Midbrain (tissue), 1 donor: ENCODE measurements around the gene EVI5L.
A peak's percentile ranks its signal among the peaks of the same experiment; 100 is the strongest.

ENCODE experiments used
- DNase-seq: peaks from one replicate; lab custom pipeline; 2025; lab: John Stamatoyannopoulos, UW

EVI5L gene

DNA sequence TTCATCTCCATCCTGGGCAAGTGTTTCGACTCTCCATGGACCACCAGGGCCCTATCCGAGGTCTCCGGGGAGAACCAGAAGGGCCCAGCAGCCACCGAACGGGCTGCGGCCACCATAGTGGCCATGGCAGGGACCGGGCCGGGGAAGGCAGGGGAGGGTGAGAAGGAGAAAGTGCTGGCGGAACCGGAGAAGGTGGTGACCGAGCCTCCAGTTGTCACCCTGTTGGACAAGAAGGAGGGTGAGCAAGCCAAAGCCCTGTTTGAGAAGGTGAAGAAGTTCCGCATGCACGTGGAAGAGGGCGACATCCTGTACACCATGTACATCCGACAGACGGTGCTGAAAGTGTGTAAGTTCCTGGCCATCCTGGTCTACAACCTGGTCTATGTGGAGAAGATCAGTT, 68.9 kb downstream of the EVI5L start:
- DNase-seq = no peak

DNA sequence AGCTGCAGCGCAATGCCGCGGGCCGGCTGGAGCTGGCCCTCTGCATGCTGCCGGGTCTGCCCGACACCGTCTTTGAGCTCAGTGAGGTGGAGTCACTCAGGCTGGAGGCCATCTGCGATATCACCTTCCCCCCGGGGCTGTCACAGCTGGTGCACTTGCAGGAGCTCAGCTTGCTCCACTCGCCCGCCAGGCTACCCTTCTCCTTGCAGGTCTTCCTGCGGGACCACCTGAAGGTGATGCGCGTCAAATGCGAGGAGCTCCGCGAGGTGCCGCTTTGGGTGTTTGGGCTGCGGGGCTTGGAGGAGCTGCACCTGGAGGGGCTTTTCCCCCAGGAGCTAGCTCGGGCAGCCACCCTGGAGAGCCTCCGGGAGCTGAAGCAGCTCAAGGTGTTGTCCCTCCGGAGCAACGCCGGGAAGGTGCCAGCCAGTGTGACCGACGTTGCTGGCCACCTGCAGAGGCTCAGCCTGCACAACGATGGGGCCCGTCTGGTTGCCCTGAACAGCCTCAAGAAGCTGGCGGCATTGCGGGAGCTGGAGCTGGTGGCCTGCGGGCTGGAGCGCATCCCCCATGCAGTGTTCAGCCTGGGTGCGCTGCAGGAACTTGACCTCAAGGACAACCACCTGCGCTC, 69.8 kb downstream of the EVI5L start:
- no peak for DNase-seq

DNA sequence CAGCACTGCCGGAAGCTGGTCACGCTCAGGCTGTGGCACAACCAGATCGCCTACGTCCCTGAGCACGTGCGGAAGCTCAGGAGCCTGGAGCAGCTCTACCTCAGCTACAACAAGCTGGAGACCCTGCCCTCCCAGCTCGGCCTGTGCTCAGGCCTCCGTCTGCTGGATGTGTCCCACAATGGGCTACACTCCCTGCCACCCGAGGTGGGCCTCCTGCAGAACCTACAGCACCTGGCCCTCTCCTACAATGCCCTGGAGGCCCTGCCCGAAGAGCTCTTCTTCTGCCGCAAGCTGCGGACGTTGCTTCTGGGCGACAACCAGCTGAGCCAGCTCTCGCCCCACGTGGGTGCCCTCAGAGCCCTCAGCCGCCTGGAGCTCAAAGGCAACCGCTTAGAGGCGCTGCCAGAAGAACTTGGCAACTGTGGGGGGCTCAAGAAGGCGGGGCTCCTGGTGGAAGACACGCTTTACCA, 70.4 kb downstream of the EVI5L start:
- no peak for DNase-seq

DNA sequence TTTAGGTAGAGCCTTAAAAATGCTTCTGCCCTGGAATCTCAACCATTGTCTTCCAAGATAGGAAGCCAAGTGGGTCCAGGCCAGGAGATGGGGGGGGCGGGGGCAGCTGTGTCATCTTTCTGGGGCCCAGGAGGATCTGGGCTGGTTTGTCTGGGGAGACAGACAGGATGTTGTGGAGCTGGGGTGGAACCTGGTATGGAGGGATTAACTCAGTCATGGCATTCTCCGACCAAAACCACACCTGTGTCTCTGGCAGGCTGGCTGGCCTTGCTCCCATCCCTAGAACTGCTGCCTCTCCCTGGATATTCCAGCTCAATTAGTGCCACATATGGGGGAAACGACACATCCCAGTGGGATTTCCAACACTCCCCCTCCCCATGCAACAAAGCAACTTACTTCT, 70.9 kb downstream of the EVI5L start:
- DNase-seq = no peak

DNA sequence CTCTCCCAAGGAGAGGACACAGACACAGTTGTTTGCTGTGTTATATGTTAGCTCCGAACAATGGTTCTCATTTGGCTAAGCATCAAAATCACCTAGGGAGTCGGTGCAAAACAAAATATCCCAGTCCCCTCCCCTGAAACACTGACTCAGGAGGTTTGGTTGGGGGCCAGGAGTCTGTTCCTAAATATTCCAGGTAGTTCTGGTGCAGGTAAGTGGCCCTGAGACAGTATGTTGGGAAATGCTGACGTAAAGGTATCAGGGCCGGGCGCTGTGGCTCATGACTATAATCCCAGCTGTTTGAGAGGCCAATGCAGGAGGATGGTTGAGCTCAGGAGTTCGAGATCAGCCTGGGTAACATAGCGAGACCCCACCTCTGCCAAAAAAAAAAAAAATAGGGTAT, 71.3 kb downstream of the EVI5L start:
- no peak for DNase-seq

DNA sequence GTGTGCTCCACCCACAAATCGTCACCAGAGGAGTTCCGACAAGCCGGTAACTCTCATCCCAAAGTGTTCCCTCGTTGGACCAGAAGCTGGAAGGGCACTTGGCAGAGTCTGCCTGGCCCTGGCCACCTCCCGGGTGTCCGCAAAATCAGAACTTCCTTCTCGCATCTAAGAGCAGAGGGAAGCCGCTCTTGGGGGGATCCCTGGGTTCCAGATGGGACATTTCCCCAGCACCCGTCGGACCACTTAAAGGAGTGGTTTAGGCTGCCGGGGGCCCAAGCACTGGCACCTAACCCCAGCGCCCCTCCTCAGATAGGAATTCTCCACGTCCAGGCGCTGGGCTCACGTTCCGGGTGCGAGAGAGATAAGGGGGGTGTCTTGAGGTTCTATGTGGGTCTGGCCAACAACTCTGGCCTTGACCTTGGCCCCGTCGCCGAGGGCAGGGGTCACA, 72.8 kb downstream of the EVI5L start:
- no peak for DNase-seq

DNA sequence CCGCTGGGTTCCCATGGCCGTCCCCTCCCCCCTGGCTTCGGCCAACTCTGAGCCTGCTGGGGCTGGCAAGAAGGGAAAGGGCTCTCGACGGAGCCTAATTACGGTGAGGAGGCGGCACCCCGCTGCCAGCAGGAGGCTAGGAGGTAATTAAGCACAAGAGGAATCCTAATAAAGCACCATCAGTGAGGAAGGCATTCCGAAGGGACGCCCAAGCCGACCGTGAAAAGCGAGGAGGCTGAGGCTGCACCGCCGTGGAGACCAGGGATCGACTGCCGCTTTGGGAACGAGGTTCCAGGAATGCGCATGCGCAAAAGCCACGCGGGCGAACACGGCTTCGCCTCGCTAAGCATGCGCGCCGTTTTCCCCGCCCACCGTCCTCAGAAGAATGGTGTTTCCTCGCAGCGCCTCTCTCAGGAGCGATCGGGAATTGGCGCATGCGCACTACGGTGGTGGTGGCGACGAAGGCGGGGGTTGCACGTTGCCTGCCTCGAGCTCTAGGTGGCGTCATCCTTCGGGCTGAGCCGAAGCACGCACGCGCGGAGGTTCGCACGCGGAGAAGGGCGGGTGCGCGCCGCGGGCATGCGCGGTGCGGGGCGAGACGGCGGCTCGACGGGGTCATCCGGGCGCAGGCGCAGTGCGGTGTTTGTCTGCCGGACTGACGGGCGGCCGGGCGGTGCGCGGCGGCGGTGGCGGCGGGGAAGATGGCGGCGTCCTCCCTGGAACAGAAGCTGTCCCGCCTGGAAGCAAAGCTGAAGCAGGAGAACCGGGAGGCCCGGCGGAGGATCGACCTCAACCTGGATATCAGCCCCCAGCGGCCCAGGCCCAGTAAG, 73.4 kb downstream of the EVI5L start, which contains the start of gene MAP2K7:
Gene MAP2K7 (plus strand): TSS at position 634 of the 830 bp plus-strand sequence. CDS start 68 bp downstream, at position 702.
- peak; percentile 99 for DNase-seq

DNA sequence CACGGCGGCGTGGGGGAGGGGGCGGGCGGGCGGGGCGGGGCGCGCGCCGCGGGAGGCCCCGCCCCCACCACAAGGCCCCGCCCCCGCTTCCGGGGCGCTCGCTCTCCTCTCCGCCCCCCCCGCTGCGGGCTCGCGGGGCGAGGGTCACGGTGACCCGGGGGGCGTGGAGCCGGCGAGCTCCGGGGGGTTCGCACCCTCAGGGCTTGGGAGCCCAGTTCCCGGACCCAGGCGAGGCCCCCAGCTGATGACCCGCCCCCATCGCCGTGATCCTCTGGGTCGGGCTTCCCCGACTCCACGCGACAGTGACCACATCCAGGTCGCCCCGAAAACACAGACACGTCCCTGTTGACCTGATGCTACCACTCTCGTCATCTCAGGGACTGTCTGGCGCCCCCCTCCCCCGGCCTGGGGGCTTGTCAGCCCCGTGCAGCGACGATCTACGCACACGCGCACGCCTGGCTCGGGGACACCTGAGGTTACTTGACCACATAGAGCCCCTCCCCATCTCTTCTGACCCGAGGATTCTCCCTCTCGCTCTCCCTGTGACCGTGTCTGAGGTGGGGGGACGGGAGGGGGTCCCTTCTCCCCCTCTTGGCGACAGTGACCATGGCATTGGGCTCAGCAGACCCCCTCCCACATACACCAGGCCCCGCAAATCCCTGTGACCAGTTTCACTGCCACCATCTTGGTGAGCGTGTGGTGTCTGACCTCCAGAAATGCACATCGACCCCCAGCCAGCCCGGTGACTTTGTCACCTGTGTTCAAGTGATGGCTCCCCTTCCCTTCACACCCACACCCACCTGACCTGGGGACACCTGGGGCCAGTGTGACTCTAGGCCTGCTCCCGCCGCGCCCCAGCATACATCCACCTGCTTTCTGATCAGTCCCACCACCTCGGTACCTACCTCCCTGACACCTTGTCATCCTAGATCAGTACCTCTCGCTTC, 74.3 kb downstream of the EVI5L start:
- peak; percentile 78 for DNase-seq

DNA sequence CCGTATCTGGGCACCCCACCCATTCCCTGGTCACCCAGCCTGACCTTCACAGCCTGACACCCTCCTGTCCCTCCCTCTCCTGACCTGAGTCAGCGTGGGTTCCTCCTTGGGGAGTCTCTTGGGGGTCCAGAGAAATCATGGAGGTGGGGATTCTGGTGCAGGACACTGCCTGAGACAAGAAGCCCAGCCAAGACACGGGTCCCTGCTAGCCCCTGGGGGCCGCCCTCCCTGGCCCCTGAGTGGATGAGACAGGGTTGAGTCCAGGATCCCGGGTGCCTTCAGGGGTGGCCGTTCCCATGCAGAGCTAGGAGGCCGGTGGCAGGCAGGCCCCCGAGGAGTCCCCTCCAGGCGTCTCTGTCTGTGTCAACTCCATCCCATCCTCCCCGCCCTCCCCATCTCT, 75.2 kb downstream of the EVI5L start:
- no peak for DNase-seq

DNA sequence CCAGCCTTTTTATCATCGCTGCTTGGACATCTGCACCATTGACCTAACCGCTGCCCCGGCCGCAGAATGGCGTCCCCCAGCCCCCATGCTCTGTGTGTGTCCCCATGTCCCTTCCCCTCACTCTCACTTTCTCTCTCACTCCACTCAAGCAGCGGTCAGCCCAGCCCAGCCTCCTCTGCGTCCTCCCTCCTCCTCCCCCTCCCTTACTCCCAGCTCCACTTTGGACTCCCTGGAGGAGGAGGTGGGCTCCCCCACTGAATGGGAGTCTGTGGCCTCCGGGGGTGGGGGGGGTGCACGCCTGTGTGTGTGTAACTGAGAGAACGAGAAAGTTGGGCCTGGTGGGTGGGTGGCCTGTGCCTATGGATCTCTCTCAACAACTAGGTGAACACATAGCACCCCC, 75.8 kb downstream of the EVI5L start:
- no peak for DNase-seq

DNA sequence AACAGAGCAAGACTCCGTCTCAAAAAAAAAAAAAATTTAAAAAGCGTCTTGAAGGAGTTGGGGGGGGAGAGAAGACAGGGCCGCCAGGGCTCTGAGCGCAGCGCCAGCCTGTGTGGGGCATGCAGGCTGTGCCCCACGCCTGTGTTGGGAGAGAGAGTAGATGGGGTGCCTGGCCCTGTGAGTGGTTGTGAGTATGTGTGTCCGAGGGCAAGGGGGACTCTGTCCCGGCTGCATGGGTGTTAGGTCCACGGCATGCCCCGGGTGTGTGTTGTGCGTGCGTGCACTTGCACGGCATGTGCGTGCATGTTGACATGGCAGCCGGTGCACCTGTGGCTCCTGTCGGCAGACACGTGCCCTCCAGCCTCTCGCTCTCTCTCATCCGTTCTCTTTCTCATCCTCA, 77.1 kb downstream of the EVI5L start:
- DNase-seq = no peak

DNA sequence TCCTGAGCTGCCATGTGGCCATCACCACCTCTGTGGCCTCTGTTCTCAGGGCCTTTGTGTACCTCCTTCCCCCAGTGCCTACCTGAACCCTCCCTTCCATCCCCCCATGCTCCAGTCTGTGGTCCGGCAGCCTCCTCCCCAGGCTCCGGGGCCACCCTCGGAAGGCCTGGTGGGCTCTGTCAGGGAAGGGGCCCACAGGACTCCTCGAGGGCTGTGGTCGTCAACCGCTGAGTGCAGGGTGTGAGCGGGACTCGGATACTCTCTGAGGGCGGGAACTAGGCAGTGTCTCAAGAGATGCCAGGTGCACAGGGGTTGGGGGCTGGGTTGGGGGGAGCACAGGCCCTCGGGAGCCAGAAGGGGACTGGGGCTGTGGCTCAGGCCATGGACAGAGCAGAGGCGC, 77.5 kb downstream of the EVI5L start:
- DNase-seq = no peak

DNA sequence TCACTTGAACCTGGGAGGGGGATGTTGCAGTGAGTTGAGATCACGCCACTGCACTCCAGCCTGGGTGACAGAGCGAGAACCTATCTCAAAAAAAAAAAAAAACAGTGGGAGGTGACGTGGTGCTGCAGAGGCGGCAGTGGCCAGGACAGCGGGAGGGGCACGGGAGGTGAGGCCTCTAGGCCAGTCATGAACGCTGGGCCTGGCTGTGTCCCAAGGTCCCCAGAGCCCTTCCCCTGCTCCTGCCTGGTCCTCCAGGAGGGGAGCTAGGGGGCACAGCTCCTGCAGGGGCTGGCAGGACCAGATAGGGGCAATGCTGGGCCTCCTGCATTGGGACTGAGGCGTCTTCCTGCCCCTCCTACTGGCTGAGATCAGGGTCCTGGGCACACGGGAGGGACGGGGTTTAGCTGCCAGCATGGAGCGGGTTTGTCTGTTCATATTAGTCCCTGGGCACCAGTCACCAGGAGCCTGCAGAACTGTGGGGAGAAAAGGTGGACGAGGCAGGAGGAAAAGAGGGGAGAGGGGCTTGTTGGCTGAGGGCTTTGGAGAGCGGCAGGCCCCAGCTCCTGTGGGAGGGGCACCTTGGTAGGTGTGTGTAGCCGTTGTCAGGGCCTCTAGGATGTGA, 78.2 kb downstream of the EVI5L start:
- DNase-seq = no peak

DNA sequence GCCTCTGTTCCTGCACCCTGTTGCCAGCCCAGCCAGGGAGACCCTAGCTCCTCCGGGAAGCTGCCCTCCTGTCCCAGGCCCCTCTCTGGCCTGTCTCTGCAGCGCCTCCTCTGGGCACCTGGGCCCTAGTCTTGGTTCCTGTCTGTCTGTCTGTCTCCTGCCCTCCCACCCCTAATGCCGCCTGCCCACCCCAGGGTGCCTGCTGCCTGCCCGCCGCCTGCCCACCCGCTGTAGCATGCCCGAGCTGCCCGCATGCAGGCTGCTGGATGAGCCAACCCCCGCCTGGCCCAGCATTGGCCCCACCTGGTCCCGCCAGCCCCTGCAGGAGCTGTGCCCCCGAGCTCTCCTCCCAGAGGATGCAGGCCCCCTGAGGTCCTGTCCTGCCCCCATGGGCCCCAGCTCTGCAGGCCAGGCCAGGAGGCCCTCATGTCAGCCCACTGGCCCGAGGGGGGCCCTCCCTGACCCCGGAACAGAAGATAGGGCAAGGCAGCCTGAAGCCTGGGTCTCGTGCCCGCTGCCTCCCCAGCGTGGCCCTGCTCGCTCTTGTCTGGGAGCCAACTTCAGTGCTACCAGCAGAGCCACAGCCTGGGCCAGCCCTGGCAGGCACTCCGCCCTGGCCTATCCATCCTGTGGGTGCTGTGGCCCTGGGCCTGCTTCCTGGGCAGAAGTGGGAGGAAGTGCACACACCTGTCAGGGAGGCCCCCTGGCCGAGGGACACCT, 78.9 kb downstream of the EVI5L start:
- no peak for DNase-seq

DNA sequence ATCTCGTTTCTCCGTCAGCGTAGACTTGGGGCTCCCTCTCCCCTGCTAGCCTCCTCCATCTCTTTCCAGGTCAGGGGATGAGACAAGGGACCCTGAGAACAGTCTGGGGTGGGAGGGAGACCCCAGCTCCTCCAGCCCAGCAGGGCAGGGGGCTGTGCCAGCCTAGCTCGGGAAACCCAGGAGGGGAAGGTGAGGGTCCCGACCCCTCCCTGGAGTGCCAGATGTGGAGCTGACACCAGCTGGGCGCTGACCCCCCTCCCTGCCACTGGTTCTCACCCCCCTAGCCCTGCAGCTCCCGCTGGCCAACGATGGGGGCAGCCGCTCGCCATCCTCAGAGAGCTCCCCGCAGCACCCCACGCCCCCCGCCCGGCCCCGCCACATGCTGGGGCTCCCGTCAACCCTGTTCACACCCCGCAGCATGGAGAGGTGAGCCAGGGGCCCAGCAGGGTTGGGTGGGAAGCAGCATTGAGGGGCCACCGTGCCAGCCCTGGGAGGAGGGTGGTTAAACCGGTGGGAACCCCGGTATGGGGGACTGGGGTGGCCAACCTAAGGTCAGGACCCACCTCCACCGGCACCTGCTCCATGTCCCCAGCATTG, 79.6 kb downstream of the EVI5L start:
- DNase-seq = no peak

DNA sequence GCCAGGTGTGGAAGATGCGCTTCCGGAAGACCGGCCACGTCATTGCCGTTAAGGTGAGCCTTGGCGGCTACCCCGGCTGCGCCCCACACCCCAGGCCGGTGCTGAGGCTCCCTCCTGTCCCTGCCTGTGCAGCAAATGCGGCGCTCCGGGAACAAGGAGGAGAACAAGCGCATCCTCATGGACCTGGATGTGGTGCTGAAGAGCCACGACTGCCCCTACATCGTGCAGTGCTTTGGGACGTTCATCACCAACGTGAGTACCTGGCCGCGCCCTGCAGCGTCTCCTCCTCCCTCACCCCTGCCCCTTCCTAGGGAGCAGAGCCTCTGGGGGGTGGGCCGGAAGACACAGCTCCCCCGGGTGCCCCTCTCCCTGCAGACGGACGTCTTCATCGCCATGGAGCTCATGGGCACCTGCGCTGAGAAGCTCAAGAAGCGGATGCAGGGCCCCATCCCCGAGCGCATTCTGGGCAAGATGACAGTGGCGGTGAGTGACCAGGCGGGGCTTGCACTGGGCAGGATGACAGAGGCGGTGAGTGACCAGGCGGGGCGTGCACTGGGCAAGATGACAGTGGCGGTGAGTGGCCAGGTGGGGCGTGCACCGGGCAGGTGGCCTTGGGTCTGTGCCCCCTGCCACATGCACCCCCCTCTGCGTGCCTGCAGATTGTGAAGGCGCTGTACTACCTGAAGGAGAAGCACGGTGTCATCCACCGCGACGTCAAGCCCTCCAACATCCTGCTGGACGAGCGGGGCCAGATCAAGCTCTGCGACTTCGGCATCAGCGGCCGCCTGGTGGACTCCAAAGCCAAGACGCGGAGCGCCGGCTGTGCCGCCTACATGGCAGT, 80.5 kb downstream of the EVI5L start:
- DNase-seq = no peak

DNA sequence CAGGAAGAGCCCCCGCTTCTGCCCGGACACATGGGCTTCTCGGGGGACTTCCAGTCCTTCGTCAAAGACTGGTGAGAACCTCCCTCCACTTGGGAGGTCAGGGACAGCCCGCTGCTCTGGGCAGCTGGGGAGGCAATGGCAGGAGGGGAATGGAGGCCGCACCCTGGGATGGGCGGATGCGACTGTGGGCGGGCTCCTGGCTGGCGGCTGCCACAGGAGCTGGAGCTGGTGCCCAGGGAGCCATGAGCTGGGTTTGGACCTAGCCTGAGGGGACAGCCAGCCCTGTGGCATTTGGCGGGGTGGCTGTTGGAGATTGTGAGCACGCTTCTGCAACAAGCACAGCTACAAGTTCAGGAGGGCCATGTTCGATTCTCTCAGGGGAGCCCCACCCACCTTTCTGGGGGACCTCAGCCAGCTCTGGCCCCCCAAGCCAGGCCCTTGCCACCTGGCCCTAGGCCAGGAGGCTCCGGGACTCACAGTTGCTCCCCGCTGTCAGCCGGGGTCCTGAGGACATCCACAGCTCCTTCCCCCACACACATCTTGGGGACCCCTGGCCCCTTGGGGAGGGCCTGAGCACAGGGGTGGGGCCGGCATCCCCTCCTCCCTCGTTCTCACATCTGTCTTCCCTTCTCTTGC, 81.6 kb downstream of the EVI5L start:
- no peak for DNase-seq

DNA sequence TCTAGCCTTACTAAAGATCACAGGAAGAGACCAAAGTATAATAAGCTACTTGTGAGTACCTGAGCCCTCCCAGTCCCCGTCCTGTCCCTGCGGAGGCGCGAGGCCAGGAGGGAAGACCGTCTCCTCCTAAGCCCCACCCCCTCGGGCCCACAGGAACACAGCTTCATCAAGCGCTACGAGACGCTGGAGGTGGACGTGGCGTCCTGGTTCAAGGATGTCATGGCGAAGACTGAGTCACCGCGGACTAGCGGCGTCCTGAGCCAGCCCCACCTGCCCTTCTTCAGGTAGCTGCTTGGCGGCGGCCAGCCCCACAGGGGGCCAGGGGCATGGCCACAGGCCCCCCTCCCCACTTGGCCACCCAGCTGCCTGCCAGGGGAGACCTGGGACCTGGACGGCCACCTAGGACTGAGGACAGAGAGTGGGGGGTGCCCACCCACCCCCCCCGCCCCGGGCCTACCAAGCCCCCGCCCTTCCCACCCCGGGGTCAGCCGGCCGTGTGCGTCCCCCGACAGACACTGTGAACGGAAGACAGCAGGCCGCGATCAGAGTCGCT, 82.2 kb downstream of the EVI5L start:
- no peak for DNase-seq
